Stomach (tissue), 9 donors: ENCODE data around the gene ATG7. TPM values are rescaled to one million over a fixed set of nuclear protein-coding genes. Genes with fewer than 3 reads are reported as not detected.
A peak's percentile ranks its signal among the peaks of the same experiment; 100 is the strongest.

Experiments
- DNase-seq, 2 donors: peaks; one replicate each; pipeline versions ENCODE4 v3.0.0 to v3.0.0-alpha.2; 2013 to 2019
- H3K27ac ChIP-seq, 5 donors: fragments of 200-600 bp in 4 of 5; sonication (generic) in 4 of 5; one replicate each; pipeline ENCODE4 v1.5.1; 2013 to 2019; ENCODE audit warnings: mild to moderate bottlenecking in 1 of 5, moderate library complexity in 1 of 5
- H3K27me3 ChIP-seq, 3 donors: fragments of 200-600 bp; sonication (generic); one replicate each; pipeline ENCODE4 v1.5.1; 2017 to 2019; ENCODE audit warnings: mixed run types in 1 of 3
- H3K36me3 ChIP-seq, 4 donors: fragments of 200-600 bp; sonication (generic); 1 replicate in 3 of 4; 2 replicates in 1 of 4; pipeline ENCODE4 v1.5.1; 2016 to 2019
- H3K4me1 ChIP-seq, 4 donors: fragments of 200-600 bp; sonication (generic); one replicate each; pipeline ENCODE4 v1.5.1; 2016 to 2019
- H3K4me3 ChIP-seq, 4 donors: fragments of 200-600 bp; sonication (generic) in 3 of 4; one replicate each; pipeline ENCODE4 v1.5.1; 2016 to 2019; ENCODE audit warnings: mild to moderate bottlenecking in 1 of 4
- H3K9me3 ChIP-seq, 4 donors: fragments of 200-600 bp; sonication (generic); one replicate each; pipeline ENCODE4 v1.5.1; 2016 to 2019
- EP300 ChIP-seq: sonication (generic); formaldehyde crosslinking; IDR thresholded peaks from one replicate; pipeline ENCODE4 v1.6.1; 2017; ENCODE audit warnings: antibody characterized with exemption
- POLR2A ChIP-seq, 4 donors: fragments of 450-650 bp; IDR thresholded peaks; one replicate each; pipeline ENCODE4 v1.6.1; 2016; ENCODE audit warnings: antibody characterized with exemption in 4 of 4, control low read depth in 2 of 4, mild to moderate bottlenecking in 1 of 4, moderate library complexity in 1 of 4
- POLR2AphosphoS5 ChIP-seq, 3 donors: sonication (generic); formaldehyde crosslinking; IDR thresholded peaks; one replicate each; pipeline ENCODE4 v1.6.1; 2016; ENCODE audit warnings: antibody characterized with exemption in 3 of 3
- WGBS, 5 donors: extraction: QIAGEN DNeasy Blood & Tissue Kit in 3 of 5; methylation state at CpG; one replicate each; pipeline versions ENCODE4 v1.1.5 to v1.1.7; 2013 to 2018; 5-methylcytosine and 5-hydroxymethylcytosine counted together
- intact Hi-C: fragments of 100-400 bp; cut with DNase I; formaldehyde crosslinking; loops from one replicate; pipeline ENCODE4 v1.15.1; 2023; ENCODE audit warnings: low total_unique reads
- polyA plus RNA-seq, 3 donors: library from polyadenylated mRNA; stranded (reverse); fragments of 200-250 nt; gene quantifications; one replicate each; pipeline ENCODE4 v1.2.3, GENCODE V29; 2013
- total RNA-seq, 5 donors: library from RNA; depleted of rRNA; stranded (reverse); fragments of >200 nt; gene quantifications; one replicate each; pipeline versions ENCODE4 v1.1.0 to v1.2.3, GENCODE V29; 2014 to 2016
- TF ChIP-seq, protein P1 (sequence below), 7 experiments: fragments of 450-650 bp in 4 of 7; fragments of 200-600 bp in 3 of 7; sonication (generic) in 3 of 7; IDR thresholded peaks; one replicate each; pipeline ENCODE4 v1.5.1; 2016 to 2019; ENCODE audit warnings: antibody characterized with exemption in 7 of 7, control low read depth in 2 of 7, mild to moderate bottlenecking in 1 of 7
- donor health status: healthy with polysubstance abuse.
- donor health status: Bipolar disorder and iron deficiency.
- donor health status: healthy.

The ATG7 gene
- total and polyA plus RNA-seq, 8 donors = 6.8 to 167 (median 15.1) TPM

DNA sequence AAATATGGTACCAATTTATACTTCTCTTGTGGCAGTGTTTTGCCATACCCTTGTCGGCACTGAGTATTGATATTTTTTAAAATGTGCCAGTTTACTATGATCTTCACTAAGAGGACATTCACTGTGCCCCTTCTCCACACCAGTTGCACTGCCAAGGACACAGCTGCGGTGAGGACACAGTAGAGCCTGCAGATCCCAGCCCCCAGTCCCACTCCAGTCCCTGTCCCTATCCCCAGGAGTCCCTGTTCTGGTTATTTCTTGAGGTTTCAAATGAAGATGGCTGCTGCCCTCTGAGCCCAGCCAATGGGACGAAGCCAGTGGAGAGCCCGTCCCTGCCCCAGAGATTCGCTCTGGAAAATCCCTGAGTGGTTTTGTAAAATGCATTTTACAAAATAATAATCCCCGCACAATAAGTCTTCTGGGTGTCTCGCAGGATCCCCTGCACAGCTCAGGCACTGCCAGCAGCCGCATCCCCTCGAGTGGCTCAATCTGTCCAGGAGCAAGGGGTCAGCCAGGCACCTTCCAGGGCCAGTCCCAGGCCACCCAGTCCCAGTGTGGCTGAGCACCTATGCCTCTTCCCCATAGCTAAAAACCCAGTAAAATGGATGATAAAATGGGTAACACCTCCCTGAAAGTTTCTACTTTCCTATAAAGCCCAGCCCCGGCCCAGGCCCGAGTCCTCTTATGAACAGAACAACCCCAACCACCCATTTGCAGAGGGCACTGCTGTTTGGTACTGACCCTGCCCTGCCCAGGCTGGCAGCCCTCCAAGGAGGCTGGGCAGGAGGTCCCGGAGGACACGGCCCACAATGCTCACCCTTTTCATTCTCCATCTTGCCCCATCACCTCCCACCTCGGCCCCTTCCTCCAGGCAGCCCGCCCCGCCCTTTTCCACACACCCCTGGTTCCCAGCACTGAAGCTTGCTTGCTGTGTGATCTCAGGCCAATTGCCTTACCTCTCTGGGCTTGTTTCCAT, 280.4 kb downstream of the ATG7 start:
- 78 to 91% (median 81%) methylated on average over 15 to 16 of the region's 16 CpGs for WGBS, 5 donors
- H3K4me3 ChIP-seq = no peak overlapping the region
- H3K36me3 ChIP-seq = peaks cover 0 to 38% (median 19%) of the 10 kb centered on the region in 4 donors
- intact Hi-C loops = no loop called here
- no peaks in the 10 kb centered on the region for H3K27me3 ChIP-seq
- TF ChIP-seq, protein P1, sequence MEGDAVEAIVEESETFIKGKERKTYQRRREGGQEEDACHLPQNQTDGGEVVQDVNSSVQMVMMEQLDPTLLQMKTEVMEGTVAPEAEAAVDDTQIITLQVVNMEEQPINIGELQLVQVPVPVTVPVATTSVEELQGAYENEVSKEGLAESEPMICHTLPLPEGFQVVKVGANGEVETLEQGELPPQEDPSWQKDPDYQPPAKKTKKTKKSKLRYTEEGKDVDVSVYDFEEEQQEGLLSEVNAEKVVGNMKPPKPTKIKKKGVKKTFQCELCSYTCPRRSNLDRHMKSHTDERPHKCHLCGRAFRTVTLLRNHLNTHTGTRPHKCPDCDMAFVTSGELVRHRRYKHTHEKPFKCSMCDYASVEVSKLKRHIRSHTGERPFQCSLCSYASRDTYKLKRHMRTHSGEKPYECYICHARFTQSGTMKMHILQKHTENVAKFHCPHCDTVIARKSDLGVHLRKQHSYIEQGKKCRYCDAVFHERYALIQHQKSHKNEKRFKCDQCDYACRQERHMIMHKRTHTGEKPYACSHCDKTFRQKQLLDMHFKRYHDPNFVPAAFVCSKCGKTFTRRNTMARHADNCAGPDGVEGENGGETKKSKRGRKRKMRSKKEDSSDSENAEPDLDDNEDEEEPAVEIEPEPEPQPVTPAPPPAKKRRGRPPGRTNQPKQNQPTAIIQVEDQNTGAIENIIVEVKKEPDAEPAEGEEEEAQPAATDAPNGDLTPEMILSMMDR (IDR thresholded peaks at IDR 0.05) = no peak
- TF ChIP-seq POLR2A (IDR thresholded peaks at IDR 0.05) (no peak), POLR2AphosphoS5 (IDR thresholded peaks at IDR 0.05) (no peak), EP300 (no peak)
- H3K27ac ChIP-seq = peak overlapping the region in 4 of 5 donors; percentile 72 to 77 (median 76)
- no peaks in the 10 kb centered on the region for H3K9me3 ChIP-seq
- no peak for DNase-seq
- H3K4me1 ChIP-seq = peaks cover 39 to 67% (median 55%) of the 10 kb centered on the region in 4 donors

GRCh38 chr3:11553436-11554235, 281.4 kb downstream of the ATG7 start:
- TF ChIP-seq POLR2AphosphoS5 (IDR thresholded peaks at IDR 0.05) (peak in 2 of 3 donors; percentile 63 to 82), POLR2A (IDR thresholded peaks at IDR 0.05) (no peak)
- Histone ChIP-seq H3K36me3 (peaks cover 5 to 49% (median 27%) of the 10 kb centered on the region in 4 donors), H3K4me3 (peak overlapping the region in 1 of 4 donors; percentile 10), H3K9me3 (no peaks in the 10 kb centered on the region), H3K27ac (peak overlapping the region; percentile 60 to 77 (median 75)), H3K27me3 (no peaks in the 10 kb centered on the region), H3K4me1 (peaks cover 35 to 73% (median 59%) of the 10 kb centered on the region in 4 donors)
- intact Hi-C loops = no loop called here
- WGBS, 5 donors = 25 to 45% (median 40%) methylated on average over 14 to 17 of the region's 17 CpGs
- DNase-seq = peak in 1 of 2 donors; percentile 81

DNA sequence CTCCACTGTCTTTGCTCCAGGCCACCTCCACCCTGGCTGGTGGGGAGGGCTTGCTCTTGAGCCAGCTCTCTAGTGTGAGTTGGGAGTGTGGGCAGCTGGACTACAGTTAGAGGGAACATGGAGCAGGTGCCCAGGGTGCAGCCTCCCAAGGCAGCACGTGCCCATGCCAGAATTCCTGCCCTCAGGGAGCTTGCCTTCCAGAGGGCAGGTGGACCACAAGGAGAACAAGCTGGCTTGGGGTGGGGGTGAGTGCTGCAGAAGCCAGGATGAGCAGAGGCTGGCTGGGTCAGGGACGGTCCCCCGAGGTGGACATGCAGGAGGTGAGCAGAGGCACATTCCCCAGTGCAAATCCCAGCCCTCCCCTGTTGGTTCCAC, 282.0 kb downstream of the ATG7 start:
- H3K27me3 ChIP-seq = no peaks in the 10 kb centered on the region
- H3K36me3 ChIP-seq = peaks cover 11 to 55% (median 33%) of the 10 kb centered on the region in 4 donors
- H3K27ac ChIP-seq = peak overlapping the region; percentile 60 to 77 (median 75)
- 73 to 93% (median 86%) methylated on average over 2 to 3 of the region's 3 CpGs for WGBS, 5 donors
- intact Hi-C loops = no loop called here
- no peaks in the 10 kb centered on the region for H3K9me3 ChIP-seq
- peak overlapping the region in 1 of 4 donors; percentile 10 for H3K4me3 ChIP-seq
- H3K4me1 ChIP-seq = peaks cover 31 to 73% (median 59%) of the 10 kb centered on the region in 4 donors
- no peak for DNase-seq
- TF ChIP-seq POLR2AphosphoS5 (IDR thresholded peaks at IDR 0.05) = no peak
- no peak for TF ChIP-seq EP300
- TF ChIP-seq, protein P1 (IDR thresholded peaks at IDR 0.05) = no peak
- TF ChIP-seq POLR2A (IDR thresholded peaks at IDR 0.05) = no peak

GRCh38 chr3:11554666-11555065, 282.5 kb downstream of the ATG7 start:
- TF ChIP-seq, protein P1 (IDR thresholded peaks at IDR 0.05) = no peak
- TF ChIP-seq EP300 (no peak), POLR2AphosphoS5 (IDR thresholded peaks at IDR 0.05) (no peak), POLR2A (IDR thresholded peaks at IDR 0.05) (no peak)
- no peaks in the 10 kb centered on the region for H3K9me3 ChIP-seq

More at GRCh38 chr3:11554666-11555065, 282.5 kb downstream of the ATG7 start:
- peaks cover 12 to 59% (median 36%) of the 10 kb centered on the region in 4 donors for H3K36me3 ChIP-seq
- intact Hi-C loops = no loop called here
- no peak overlapping the region for H3K4me3 ChIP-seq
- H3K27ac ChIP-seq = peak overlapping the region in 4 of 5 donors; percentile 2 to 77 (median 74)
- no peak for DNase-seq
- no peaks in the 10 kb centered on the region for H3K27me3 ChIP-seq
- H3K4me1 ChIP-seq = peaks cover 32 to 74% (median 61%) of the 10 kb centered on the region in 4 donors
- WGBS, 5 donors = 88 to 99% (median 96%) methylated on average over 7 to 12 of the region's 12 CpGs
